ENCODE data around the gene TAF6L. TPM values are rescaled to one million over a fixed set of nuclear protein-coding genes. Genes with fewer than 3 reads are reported as not detected.

Gene TAF6L
- total and polyA plus RNA-seq, 2 of the 8 experiments (the other 6 are each of a cell fraction or from before 2014, with no cell fraction given), result 24.8 to 31.9 TPM

DNA sequence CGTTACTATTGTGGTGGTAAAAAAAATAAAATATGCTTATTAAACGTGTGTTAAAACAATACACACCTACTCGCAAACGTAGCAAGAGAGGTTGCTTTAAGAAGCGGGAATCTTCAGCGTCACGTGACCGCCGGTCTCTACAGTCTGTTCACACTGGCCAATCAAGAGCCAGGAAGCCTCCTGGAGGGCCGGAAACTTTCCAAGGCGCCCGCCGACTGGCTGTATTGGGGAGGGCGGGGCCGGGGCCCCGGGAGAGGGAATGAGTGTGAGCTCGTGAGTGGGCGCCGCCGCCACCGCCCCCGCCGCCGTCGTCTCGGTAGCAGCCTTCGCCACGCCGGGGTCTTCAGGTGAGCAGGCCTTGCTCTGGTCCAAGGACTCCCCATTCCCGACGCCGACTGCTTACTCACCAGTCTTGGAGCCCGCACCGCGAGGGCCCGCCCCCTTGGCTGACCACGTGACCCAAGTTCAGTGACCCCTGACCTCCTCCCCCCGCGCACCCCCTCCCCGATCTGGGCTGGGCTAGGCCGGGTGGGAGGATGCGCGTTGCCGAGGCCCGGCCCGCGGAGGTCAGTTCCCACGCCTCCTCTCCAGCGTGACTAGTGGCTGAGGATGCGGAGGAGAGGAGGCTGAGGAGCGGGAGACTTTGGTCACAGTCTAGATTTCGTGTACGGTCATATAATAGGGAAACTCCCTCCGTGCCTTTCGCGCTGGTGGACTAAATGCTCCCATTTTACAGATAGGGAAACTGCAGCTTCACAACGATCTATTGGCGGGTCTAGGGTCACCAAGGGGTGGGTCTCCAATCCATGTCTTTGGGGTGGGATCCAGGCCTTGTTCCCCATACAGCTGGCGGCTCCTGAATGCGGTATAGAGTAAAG is at the start of gene TAF6L (continued):
- TF ChIP-seq, protein P1, sequence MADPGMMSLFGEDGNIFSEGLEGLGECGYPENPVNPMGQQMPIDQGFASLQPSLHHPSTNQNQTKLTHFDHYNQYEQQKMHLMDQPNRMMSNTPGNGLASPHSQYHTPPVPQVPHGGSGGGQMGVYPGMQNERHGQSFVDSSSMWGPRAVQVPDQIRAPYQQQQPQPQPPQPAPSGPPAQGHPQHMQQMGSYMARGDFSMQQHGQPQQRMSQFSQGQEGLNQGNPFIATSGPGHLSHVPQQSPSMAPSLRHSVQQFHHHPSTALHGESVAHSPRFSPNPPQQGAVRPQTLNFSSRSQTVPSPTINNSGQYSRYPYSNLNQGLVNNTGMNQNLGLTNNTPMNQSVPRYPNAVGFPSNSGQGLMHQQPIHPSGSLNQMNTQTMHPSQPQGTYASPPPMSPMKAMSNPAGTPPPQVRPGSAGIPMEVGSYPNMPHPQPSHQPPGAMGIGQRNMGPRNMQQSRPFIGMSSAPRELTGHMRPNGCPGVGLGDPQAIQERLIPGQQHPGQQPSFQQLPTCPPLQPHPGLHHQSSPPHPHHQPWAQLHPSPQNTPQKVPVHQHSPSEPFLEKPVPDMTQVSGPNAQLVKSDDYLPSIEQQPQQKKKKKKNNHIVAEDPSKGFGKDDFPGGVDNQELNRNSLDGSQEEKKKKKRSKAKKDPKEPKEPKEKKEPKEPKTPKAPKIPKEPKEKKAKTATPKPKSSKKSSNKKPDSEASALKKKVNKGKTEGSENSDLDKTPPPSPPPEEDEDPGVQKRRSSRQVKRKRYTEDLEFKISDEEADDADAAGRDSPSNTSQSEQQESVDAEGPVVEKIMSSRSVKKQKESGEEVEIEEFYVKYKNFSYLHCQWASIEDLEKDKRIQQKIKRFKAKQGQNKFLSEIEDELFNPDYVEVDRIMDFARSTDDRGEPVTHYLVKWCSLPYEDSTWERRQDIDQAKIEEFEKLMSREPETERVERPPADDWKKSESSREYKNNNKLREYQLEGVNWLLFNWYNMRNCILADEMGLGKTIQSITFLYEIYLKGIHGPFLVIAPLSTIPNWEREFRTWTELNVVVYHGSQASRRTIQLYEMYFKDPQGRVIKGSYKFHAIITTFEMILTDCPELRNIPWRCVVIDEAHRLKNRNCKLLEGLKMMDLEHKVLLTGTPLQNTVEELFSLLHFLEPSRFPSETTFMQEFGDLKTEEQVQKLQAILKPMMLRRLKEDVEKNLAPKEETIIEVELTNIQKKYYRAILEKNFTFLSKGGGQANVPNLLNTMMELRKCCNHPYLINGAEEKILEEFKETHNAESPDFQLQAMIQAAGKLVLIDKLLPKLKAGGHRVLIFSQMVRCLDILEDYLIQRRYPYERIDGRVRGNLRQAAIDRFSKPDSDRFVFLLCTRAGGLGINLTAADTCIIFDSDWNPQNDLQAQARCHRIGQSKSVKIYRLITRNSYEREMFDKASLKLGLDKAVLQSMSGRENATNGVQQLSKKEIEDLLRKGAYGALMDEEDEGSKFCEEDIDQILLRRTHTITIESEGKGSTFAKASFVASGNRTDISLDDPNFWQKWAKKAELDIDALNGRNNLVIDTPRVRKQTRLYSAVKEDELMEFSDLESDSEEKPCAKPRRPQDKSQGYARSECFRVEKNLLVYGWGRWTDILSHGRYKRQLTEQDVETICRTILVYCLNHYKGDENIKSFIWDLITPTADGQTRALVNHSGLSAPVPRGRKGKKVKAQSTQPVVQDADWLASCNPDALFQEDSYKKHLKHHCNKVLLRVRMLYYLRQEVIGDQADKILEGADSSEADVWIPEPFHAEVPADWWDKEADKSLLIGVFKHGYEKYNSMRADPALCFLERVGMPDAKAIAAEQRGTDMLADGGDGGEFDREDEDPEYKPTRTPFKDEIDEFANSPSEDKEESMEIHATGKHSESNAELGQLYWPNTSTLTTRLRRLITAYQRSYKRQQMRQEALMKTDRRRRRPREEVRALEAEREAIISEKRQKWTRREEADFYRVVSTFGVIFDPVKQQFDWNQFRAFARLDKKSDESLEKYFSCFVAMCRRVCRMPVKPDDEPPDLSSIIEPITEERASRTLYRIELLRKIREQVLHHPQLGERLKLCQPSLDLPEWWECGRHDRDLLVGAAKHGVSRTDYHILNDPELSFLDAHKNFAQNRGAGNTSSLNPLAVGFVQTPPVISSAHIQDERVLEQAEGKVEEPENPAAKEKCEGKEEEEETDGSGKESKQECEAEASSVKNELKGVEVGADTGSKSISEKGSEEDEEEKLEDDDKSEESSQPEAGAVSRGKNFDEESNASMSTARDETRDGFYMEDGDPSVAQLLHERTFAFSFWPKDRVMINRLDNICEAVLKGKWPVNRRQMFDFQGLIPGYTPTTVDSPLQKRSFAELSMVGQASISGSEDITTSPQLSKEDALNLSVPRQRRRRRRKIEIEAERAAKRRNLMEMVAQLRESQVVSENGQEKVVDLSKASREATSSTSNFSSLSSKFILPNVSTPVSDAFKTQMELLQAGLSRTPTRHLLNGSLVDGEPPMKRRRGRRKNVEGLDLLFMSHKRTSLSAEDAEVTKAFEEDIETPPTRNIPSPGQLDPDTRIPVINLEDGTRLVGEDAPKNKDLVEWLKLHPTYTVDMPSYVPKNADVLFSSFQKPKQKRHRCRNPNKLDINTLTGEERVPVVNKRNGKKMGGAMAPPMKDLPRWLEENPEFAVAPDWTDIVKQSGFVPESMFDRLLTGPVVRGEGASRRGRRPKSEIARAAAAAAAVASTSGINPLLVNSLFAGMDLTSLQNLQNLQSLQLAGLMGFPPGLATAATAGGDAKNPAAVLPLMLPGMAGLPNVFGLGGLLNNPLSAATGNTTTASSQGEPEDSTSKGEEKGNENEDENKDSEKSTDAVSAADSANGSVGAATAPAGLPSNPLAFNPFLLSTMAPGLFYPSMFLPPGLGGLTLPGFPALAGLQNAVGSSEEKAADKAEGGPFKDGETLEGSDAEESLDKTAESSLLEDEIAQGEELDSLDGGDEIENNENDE (IDR thresholded peaks at IDR 0.05; ENCODE audit: insufficient replicate concordance, low read length), result no peak
- TF ChIP-seq NRF1 (IDR thresholded peaks at IDR 0.05; ENCODE audit: low read depth, low read length), result no peak

Data from H1 (cell line).